Bone marrow (tissue), 2 donors: ENCODE measurements around the gene SPRR1A.
"Not testable (repeated sequence)": the region's sequence is repeated elsewhere in the genome, so short reads cannot be mapped to it uniquely, and the experiment has no call there.

Source experiments
- DNase-seq, 2 donors: peaks; one replicate each; lab custom pipeline; 2025; lab: John Stamatoyannopoulos, UW

SPRR1A gene

GRCh38 chr1:152972196-152972886 is 11.5 kb upstream of the SPRR1A start:
- no peak for DNase-seq

GRCh38 chr1:152976688-152977087 is 7.2 kb upstream of the SPRR1A start:
- DNase-seq, result no peak

GRCh38 chr1:152977614-152978013 is 6.3 kb upstream of the SPRR1A start:
- DNase-seq, result no peak

DNA sequence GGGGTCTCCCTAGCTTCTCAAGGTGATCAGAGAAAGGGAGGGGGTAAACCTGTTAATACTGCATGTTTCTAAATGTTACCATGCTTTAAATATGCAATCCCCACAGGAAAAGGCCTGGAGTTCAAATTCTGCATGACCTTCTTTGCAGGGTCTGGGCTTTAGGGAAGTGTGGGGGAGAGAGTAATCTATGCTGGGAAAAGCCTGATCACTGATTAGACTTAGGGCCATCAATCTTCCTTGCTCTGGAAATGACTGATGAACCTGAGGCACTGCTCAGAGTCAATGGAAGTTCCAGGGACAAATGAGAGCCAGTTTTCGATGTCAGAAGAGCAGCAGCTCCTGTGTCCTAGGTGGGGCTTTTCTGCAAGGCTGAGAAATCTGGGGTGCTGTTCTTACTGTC is 3.2 kb upstream of the SPRR1A start:
- DNase-seq, result no peak

DNA sequence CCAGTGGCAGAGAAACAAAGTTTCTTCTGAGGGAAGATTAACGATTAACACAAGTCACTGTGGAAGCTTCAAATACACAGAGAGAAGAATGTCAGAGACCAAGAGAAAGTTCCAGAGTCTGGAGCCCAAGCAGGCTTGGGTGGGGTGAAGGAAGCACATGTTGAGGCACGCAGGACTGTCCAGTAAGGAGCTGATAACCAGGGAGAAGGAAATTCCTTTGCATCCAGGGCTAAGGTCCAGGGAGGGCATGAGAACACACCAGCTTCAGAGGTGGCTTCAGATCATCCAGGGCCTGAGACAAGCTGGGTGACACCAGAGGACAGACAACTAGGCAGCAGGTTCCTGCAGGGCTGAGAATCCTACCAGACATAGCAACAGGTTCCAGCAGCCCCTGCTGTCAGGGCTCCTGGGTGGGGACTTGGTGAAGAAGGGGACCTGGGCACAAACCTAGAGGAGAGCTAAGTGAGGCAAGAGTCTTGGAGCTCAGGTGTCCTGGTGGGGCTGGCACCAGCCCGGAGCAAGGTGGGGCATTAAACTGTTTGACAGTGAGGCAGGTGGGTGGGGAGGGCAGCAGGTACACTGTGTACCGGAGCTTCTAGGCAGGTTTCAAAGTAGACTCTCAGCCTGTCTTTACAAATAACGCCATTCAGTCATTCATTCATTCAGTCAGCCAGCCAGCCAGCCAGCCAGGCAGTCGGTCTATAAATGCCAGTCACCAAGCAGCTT is 2.6 kb upstream of the SPRR1A start:
- no peak for DNase-seq

GRCh38 chr1:152982076-152982475 is 1.8 kb upstream of the SPRR1A start:
- no peak for DNase-seq

GRCh38 chr1:152983234-152983633 is 647 bp upstream of the SPRR1A start:
- no peak for DNase-seq

DNA sequence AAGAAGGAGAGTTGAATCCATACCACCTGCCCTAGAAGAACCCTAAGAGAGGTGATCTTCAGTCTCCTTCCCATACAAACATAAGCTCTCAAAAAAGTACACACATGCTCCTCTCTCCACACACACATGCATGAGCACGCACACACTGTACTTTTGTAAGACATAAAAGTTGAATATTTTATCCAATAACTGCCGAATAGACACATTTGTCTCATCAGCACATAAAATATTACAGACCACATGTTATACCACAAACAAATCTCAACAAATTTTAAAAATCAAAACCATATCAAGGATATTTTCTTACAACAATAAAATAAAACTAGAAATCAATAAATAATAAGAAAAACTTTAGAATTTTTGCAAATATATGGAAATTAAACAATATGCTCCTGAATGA is 2.7 kb downstream of the SPRR1A start:
- DNase-seq, result no peak

DNA sequence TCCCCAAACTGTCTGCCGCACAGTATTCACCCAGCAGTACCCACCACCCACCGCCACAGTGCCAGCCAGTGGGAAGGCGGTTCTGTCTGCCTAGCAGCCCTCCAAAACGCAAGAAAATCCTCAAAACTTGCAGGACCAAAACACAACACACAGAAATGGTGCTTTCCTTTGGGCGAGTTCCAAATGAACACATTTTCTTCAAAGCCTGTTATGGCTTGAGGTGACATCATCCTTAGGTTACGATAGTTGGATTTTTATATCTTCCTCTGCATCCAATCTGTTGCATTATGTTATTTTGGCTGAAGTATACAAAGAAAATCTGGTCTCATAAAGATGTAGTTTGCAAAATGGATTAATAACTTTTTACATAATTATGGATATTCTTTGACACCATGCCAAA is 9.3 kb downstream of the SPRR1A start:
- DNase-seq, result no peak

DNA sequence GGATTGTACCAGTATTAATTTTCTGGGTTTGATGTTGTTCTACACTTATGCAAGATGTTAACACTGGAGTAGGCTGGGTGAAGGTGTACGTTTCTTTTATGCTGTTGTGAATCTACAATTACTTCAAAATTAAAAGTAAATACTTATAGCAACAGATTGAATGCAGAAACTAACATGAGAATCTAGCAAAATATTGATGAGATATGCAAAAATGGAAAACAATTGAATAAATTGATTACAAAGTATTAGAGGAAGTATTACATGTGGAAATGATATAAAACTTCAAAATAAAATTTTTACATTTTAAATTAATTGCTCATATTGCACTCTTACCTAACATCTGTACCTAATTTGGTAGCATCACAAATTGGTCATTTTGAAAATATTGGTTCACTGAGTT is 12.0 kb downstream of the SPRR1A start:
- DNase-seq, result no peak

GRCh38 chr1:152996633-152997400 is 12.9 kb downstream of the SPRR1A start:
- DNase-seq, result no peak

- DNase-seq, result no peak
Measured at GRCh38 chr1:152997901-152998300, 14.0 kb downstream of the SPRR1A start.

DNA sequence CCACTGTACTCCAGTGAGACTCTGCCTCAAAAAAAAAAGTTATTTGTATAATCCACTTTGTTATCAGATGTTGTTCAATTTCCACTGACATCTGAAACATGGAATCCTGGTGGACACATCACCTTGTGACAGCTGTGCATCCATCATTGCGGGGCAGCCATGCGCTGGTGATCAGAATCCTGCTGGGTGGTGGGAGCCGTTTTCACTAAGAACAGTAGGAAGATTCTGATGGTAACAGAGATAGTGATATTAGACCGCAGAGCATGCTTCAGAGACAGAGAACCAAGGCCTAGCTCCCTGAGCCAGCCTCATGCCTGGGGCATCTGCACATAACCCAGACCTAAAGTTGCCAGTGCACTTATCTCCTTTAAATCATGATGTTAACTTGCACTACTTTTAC is 14.6 kb downstream of the SPRR1A start:
- DNase-seq, result no peak

- DNase-seq, result no peak
Measured at GRCh38 chr1:152999818-153000217, 15.9 kb downstream of the SPRR1A start.

GRCh38 chr1:153000294-153000693 is 16.4 kb downstream of the SPRR1A start:
- no peak for DNase-seq

- no peak for DNase-seq
Measured at GRCh38 chr1:153001382-153001781, 17.5 kb downstream of the SPRR1A start, which contains the start of gene SPRR3. Gene SPRR3, plus strand, starts transcription at chr1:153001749. Its CDS starts 1,272 bp downstream, at chr1:153003021.

- not testable (repeated sequence) for DNase-seq
Measured at GRCh38 chr1:153011235-153011758, 27.4 kb downstream of the SPRR1A start.

GRCh38 chr1:153021829-153022228 is 37.9 kb downstream of the SPRR1A start:
- DNase-seq, result not testable (repeated sequence)

- not testable (repeated sequence) for DNase-seq
Measured at GRCh38 chr1:153022340-153022739, 38.5 kb downstream of the SPRR1A start.

- DNase-seq, result no peak
Measured at GRCh38 chr1:153023109-153023508, 39.2 kb downstream of the SPRR1A start.

GRCh38 chr1:153024413-153024812 is 40.5 kb downstream of the SPRR1A start:
- DNase-seq, result no peak

GRCh38 chr1:153025797-153026196 is 41.9 kb downstream of the SPRR1A start:
- DNase-seq, result no peak

DNA sequence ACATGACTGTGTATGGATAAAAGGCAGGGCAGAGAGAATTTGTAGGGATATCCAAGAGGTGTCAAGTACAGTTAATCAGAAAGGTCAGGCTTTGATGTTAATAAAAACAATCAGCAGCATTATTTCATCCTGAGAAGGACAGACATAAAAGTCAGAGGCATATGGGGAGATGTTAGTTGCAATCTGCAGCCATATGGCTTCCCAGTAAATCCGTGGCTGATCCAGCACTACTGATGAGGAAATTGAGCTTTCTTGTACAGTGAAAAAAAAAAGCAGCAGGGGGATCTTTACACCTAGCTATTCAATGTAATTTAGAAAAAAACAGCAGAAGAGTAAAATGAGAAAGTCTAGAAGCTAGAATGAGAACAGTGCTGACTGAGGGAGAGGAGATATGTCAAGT is 44.9 kb downstream of the SPRR1A start:
- DNase-seq, result no peak
